HG03064 (cell line): ENCODE data around the gene UPB1.

Experiments used
- ATAC-seq: cut with Tn5 transposase; IDR thresholded peaks from one replicate; pipeline ENCODE4 v1.9.1; 2021; ENCODE audit warnings: low read depth; ENCODE audit not compliant: unreplicated experiment

UPB1 gene

GRCh38 chr22:24494528-24495364 lies at the start of gene UPB1:
Gene UPB1 (plus strand): TSS chr22:24495332. CDS start chr22:24495404, 72 bp downstream.
- no peak for ATAC-seq

DNA sequence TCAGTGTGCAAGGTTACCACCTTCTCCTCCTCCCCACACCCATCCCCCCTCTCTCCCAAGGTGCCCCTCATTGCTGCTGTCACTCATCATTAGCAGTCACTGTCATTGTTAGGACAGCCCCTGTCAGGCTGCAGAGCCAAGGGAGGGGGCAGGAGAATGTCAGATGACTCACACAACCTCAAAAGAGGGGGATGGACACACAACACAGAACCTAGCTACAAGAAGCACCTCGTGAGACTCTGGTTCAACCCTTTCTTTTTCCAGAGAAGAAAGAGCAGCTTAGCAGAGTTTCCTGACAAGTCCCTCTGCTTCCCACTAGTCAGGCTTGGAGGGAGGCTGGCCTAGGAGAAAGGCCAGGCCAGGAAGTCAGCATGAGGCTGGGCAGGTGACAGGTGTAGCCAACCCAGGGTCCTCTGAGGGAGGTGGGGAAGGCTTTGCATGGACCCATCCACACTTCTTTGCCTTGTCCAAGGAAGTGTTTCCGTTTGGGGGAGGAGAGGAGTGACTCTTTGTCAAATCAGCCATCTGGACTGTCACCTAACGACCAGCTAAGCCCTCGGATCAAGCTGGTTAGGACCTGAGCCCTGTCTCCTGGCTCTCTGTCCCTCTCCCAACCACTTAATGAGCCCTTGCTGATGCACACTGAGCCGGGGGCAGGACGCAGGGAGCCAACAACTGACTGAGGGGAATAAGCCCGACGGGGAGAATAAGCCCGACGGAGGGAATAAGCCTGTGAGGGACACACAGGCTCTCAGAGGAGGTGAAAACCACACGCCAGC lies 49.5 kb upstream of the UPB1 start:
- no peak for ATAC-seq

DNA sequence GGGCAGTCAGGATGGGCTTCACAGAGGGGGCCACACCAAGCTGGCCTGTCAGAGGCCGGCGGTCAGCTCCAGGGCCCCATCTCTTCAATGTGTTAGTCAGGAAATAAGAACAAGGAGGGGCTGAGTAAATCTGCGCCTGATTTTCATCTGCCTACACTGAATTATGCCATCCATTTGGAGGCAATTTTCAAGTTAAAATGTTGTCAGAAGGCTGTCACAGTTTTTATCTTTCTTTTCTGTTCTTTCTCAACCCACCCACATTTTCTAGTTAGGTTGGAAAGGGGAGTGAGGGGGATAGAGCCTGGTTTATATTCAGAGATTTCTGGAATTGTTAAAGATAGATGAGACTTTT lies 48.9 kb upstream of the UPB1 start:
- ATAC-seq = no peak

DNA sequence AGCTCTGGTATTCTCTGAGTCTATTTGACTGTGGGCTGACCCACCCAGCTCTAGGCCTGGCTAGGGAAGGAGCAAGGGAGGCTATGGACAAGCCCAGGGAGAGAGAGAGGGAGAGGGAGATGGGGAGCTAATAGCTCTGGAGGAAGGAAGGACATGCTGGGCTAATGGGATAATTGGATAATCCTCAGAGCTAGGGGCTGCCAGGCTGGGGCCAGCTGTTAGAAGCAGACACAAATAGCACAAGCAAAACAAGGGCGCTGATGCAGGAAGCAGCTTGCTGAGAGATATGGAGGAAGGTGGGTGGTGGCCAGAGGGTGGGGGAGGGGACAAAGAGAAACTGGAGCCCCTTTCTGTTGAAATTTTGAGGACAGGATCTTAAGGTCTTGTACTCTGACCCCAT lies 44.5 kb upstream of the UPB1 start:
- no peak for ATAC-seq

- no peak for ATAC-seq
Observed at GRCh38 chr22:24451162-24451561, 44.0 kb upstream of the UPB1 start.

GRCh38 chr22:24453853-24454252 lies 41.3 kb upstream of the UPB1 start:
- ATAC-seq = no peak

- ATAC-seq = no peak
Observed at GRCh38 chr22:24455039-24455438, 40.1 kb upstream of the UPB1 start.

GRCh38 chr22:24455751-24456426 lies 39.2 kb upstream of the UPB1 start:
- no peak for ATAC-seq

- no peak for ATAC-seq
Observed at GRCh38 chr22:24457894-24458420, 37.2 kb upstream of the UPB1 start.

- no peak for ATAC-seq
Observed at GRCh38 chr22:24459911-24460310, 35.2 kb upstream of the UPB1 start.

- ATAC-seq = no peak
Observed at GRCh38 chr22:24460418-24461089, 34.6 kb upstream of the UPB1 start.

DNA sequence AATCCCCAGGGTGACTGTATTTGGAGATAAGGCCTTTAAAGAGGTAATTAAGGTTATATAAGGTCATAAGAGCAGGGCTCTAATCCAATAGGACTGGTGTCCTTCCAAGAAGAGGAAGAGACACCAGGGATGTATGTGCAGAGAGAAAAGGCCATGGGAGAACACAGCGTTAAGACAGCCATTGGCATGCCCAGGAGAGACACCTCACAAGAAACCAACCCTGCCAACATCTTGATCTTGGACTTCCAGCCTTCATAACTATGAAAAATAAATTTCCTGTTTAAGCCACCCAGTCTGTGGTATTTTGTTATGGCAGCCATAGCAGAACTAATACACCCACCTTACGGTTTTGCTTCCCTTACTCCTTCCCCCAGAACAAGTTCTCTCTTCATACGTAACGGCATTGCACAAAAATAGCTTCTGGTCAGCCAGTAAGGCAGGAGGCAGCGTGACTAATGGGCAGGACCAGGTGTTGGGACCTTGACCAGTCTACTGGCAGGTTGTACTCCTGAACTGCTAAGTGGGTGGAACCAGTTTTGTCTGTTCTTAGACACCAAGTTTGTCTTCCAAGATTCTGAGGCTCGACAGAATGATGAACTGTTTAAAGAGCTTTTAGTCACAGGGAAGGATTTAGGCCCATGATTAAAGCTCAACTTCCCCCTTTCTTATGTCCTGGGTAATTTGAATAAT lies 31.9 kb upstream of the UPB1 start:
- no peak for ATAC-seq

DNA sequence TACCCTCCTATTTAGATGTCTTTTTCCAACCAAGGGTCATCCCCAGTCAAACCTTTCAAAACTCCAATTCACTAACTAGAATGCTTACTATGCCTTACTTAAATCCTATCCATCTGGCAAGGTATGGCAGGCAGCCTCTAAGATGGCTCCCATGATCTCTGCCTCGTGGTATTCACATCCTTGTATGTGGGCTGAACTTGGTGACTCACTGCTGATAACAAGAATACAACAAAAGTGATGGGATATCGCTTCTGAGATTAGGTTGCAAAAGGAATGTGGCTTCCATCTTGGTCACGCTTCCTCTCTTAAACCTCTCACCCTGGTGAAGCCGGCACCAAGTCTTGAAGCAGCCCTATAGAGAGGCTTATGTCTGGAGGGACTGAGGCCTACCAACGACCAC lies 29.6 kb upstream of the UPB1 start:
- ATAC-seq = no peak

DNA sequence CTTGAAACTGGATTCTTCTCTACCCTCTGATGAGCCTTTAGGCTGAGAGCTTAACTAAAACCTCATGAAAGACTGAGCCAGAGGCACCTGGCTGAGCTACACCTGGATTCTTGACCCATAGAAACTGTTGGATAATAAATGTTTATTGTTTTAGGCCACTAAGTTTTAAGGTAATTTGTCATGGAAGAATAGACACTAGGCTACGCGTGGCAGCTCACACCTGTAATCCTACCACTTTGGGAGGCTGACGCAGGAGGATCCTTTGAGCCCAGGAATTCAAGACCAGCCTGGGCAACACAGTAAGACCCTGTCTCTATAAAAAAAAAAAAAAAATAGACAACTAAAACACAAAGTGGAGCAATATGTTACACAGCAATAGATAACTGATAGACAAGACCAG lies 29.2 kb upstream of the UPB1 start:
- no peak for ATAC-seq

DNA sequence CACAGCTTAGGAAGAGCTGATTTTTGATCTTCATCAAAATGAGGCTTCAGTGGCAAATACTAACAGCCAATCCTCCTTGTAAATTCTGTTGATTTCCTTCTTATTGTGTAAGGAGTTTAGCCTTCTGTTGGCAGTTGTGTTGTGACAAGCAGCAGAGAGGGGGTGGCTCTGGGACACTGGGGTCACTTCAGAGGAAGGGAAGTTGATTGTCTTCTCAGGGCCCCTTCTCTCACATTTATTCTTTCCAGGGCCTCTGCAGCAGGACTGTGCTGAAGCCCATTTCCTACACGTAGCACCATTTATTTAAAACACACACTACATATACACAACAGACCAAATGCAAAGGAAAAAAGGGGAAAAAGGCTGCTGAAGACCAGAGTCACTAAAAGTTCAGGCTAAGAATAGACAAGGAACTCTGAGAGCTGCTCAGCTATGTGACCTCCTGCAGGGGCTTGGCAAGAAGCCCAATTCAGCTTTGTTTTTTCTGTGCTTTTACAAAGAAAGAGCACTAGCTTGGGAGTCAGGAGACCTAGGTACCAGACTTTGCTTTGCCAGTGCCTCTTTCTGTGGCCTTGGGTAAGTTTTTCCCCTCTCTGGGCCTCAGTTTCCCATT lies 28.3 kb upstream of the UPB1 start:
- no peak for ATAC-seq

GRCh38 chr22:24467340-24467739 lies 27.8 kb upstream of the UPB1 start:
- ATAC-seq = no peak

GRCh38 chr22:24471570-24471969 lies 23.6 kb upstream of the UPB1 start:
- no peak for ATAC-seq

- no peak for ATAC-seq
Observed at GRCh38 chr22:24473284-24473683, 21.8 kb upstream of the UPB1 start.

DNA sequence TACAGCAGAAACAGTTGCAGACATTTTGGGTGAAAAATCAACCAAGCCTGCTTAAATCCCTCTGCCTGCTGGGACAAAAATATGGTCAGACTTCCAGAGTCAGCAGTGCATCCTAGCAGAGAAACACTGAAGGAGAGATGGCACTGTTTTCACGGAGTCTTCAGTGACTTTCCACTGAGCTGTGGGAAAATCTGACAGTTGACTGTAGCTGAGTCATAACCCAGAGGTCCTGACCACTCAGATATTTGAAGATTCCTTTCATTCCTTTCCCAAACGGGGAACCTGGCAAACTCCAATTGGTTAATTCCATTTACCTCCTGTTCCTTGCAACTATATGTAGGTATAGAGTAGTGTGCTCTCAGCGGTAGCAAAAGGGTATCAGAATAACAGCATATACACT lies 20.9 kb upstream of the UPB1 start:
- ATAC-seq = no peak
